ENCODE data around the gene PPARG. TPM values are rescaled to one million over a fixed set of nuclear protein-coding genes. Genes with fewer than 3 reads are reported as not detected.

The PPARG gene
- total RNA-seq (10 to 100 TPM in 1 of 2 donors, 1 to 10 TPM in 1; 7.6 to 15.7 TPM), polyA plus RNA-seq (1 to 10 TPM; 5.2 to 6.4 TPM)

- peak; percentile 41 for DNase-seq (ENCODE audit: low spot score)
- peak within 1 kb of the TSS in 1 of 2 donors; percentile 61 for H3K9ac ChIP-seq (ENCODE audit: low read depth in 1 of 2, low read length in 2 of 2)
- TF ChIP-seq FOXA2 (IDR thresholded peaks at IDR 0.05) (no peak), NR2F2 (IDR thresholded peaks at IDR 0.05) (no peak), MAX (IDR thresholded peaks at IDR 0.05) (no peak), GABPA (IDR thresholded peaks at IDR 0.05 in 1 of 2, conservative IDR thresholded peaks at IDR 0.05 in 1 of 2) (no peak), HNF4G (IDR thresholded peaks at IDR 0.05) (no peak), YY1 (IDR thresholded peaks at IDR 0.05) (no peak), RXRA (IDR thresholded peaks at IDR 0.05) (no peak), ATF3 (IDR thresholded peaks at IDR 0.05) (no peak), ZBTB33 (IDR thresholded peaks at IDR 0.05) (no peak), REST (IDR thresholded peaks at IDR 0.05) (no peak), HNF4A (conservative IDR thresholded peaks at IDR 0.05) (no peak), JUND (IDR thresholded peaks at IDR 0.05) (no peak), EGR1 (IDR thresholded peaks at IDR 0.05; ENCODE audit: low read depth in 2 of 2) (no peak)
Measured at GRCh38 chr3:12288182-12289129, at the start of gene PPARG. TSS of gene PPARG (plus strand) at chr3:12289070. CDS start at chr3:12379712, 90,642 bp downstream.

GRCh38 chr3:12239301-12239700 lies 49.6 kb upstream of the PPARG start:
- 54% methylated on average over 5 of the region's 5 CpGs for WGBS
- H3K36me3 ChIP-seq (ENCODE audit: control insufficient read depth in 4 of 4, insufficient read depth in 3 of 4, low read depth in 1 of 4, low read length in 3 of 4), result no peaks in the 10 kb centered on the region
- no peaks in the 10 kb centered on the region for H3K4me1 ChIP-seq (ENCODE audit: control insufficient read depth in 4 of 4, insufficient read depth in 4 of 4, low read length in 3 of 4)
- no peaks in the 10 kb centered on the region for H3K9me3 ChIP-seq (ENCODE audit: control insufficient read depth in 4 of 4, low read length in 3 of 4)
- no peak for DNase-seq (ENCODE audit: low spot score)
- no peak overlapping the region for H3K4me3 ChIP-seq (ENCODE audit: low read depth in 1 of 3, low read length in 3 of 3)
- H3K9ac ChIP-seq (ENCODE audit: low read depth in 1 of 2, low read length in 2 of 2), result no peak overlapping the region
- H3K27me3 ChIP-seq (ENCODE audit: control insufficient read depth in 4 of 4, insufficient read depth in 4 of 4, low read length in 3 of 4), result no peaks in the 10 kb centered on the region
- no peak overlapping the region for H3K27ac ChIP-seq (ENCODE audit: low read depth in 1 of 2, low read length in 2 of 2)
- TF ChIP-seq REST (IDR thresholded peaks at IDR 0.05), result no peak
- TF ChIP-seq YY1 (IDR thresholded peaks at IDR 0.05), result no peak
- no peak for TF ChIP-seq SP1 (IDR thresholded peaks at IDR 0.05)
- no peak for TF ChIP-seq JUND (IDR thresholded peaks at IDR 0.05)
- TF ChIP-seq TAF1 (conservative IDR thresholded peaks at IDR 0.05), result no peak
- no peak for TF ChIP-seq HNF4A (conservative IDR thresholded peaks at IDR 0.05)

More at GRCh38 chr3:12288182-12289129, at the start of gene PPARG:
- Histone ChIP-seq H3K27ac (ENCODE audit: low read depth in 1 of 2, low read length in 2 of 2) (peak within 1 kb of the TSS; percentile 82 to 84), H3K27me3 (ENCODE audit: control insufficient read depth in 4 of 4, insufficient read depth in 4 of 4, low read length in 3 of 4) (no peaks in the 10 kb centered on the region), H3K9me3 (ENCODE audit: control insufficient read depth in 4 of 4, low read length in 3 of 4) (no peaks in the 10 kb centered on the region), H3K36me3 (ENCODE audit: control insufficient read depth in 4 of 4, insufficient read depth in 3 of 4, low read depth in 1 of 4, low read length in 3 of 4) (no peaks in the 10 kb centered on the region), H3K4me3 (ENCODE audit: low read depth in 1 of 3, low read length in 3 of 3) (peak within 1 kb of the TSS; percentile 83 to 98 (median 83)), H3K4me1 (ENCODE audit: control insufficient read depth in 4 of 4, insufficient read depth in 4 of 4, low read length in 3 of 4) (peaks cover 0 to 12% (median 7%) of the 10 kb centered on the region in 4 donors)
- WGBS, result under 1% methylated on average over 87 of the region's 87 CpGs
